GM12864 (cell line): ENCODE results near the gene MTMR4.

Experiments used
- DNase-seq: peaks from one replicate; pipeline ENCODE4 v3.0.0-alpha.2; 2011; ENCODE audit warnings: low read depth
- H3K4me3 ChIP-seq: 2 replicates; pipeline ENCODE4 v1.5.1; 2011; ENCODE audit warnings: mild to moderate bottlenecking, low read depth, low read length, control low read depth
- CTCF ChIP-seq: IDR thresholded peaks from 2 replicates; pipeline ENCODE4 v1.5.1; 2011; ENCODE audit warnings: low read depth, mild to moderate bottlenecking, moderate library complexity, low read length, control low read depth, inconsistent platforms; ENCODE audit errors: missing control alignments

MTMR4 gene

GRCh38 chr17:58480090-58480489 lies 34.3 kb downstream of the MTMR4 start:
- TF ChIP-seq CTCF, result no peak
- no peak overlapping the region for H3K4me3 ChIP-seq
- DNase-seq, result no peak

- no peak for DNase-seq
- TF ChIP-seq CTCF, result no peak
- H3K4me3 ChIP-seq, result no peak overlapping the region
Measured at GRCh38 chr17:58476812-58477211, 37.6 kb downstream of the MTMR4 start.

- no peak overlapping the region for H3K4me3 ChIP-seq
- TF ChIP-seq CTCF, result no peak
- no peak for DNase-seq
Measured at GRCh38 chr17:58475985-58476384, 38.5 kb downstream of the MTMR4 start.

- DNase-seq, result no peak
- no peak overlapping the region for H3K4me3 ChIP-seq
- TF ChIP-seq CTCF, result no peak
Measured at GRCh38 chr17:58470356-58470755, 44.1 kb downstream of the MTMR4 start.

GRCh38 chr17:58468944-58469343 lies 45.5 kb downstream of the MTMR4 start:
- no peak for TF ChIP-seq CTCF
- no peak for DNase-seq
- no peak overlapping the region for H3K4me3 ChIP-seq

GRCh38 chr17:58455491-58455890 lies 58.9 kb downstream of the MTMR4 start:
- TF ChIP-seq CTCF, result no peak
- no peak for DNase-seq
- no peak overlapping the region for H3K4me3 ChIP-seq

GRCh38 chr17:58452738-58453137 lies 61.7 kb downstream of the MTMR4 start:
- no peak overlapping the region for H3K4me3 ChIP-seq
- TF ChIP-seq CTCF, result no peak
- DNase-seq, result no peak
